Ascending aorta (tissue), 2 donors: Measurements from ENCODE around the gene FAM43A. TPM values are rescaled to one million over a fixed set of nuclear protein-coding genes. Genes with fewer than 3 reads are reported as not detected.
A peak's percentile ranks its signal among the peaks of the same experiment; 100 is the strongest.

Source experiments
- DNase-seq, 2 donors: peaks; one replicate each; pipeline ENCODE4 v3.0.0-alpha.2; 2019; ENCODE audit warnings: low spot score in 2 of 2
- H3K27ac ChIP-seq, 2 donors: fragments of 200-600 bp; sonication (generic); one replicate each; pipeline ENCODE4 v1.5.1; 2016 to 2017; ENCODE audit warnings: mild to moderate bottlenecking in 1 of 2
- H3K27me3 ChIP-seq: fragments of 200-600 bp; sonication (generic); one replicate; pipeline ENCODE4 v1.5.1; 2017
- H3K36me3 ChIP-seq, 2 donors: fragments of 200-600 bp; sonication (generic); one replicate each; pipeline ENCODE4 v1.5.1; 2016
- H3K4me1 ChIP-seq, 2 donors: fragments of 200-600 bp; sonication (generic); one replicate each; pipeline ENCODE4 v1.5.1; 2016 to 2017; ENCODE audit warnings: mild to moderate bottlenecking in 1 of 2
- H3K4me3 ChIP-seq, 2 donors: fragments of 200-600 bp; sonication (generic); one replicate each; pipeline ENCODE4 v1.5.1; 2016 to 2017; ENCODE audit warnings: mild to moderate bottlenecking in 1 of 2
- H3K9me3 ChIP-seq, 2 donors: fragments of 200-600 bp; sonication (generic); one replicate each; pipeline ENCODE4 v1.5.1; 2016
- intact Hi-C: fragments of 100-400 bp; cut with DNase I; formaldehyde crosslinking; loops from one replicate; pipeline ENCODE4 v1.15.1; 2023
- total RNA-seq: library from RNA; depleted of rRNA; stranded (reverse); fragments of >200 nt; gene quantifications from one replicate; pipeline ENCODE4 v1.1.0, GENCODE V29; 2016
- TF ChIP-seq, protein P1 (sequence below), 3 experiments: fragments of 200-600 bp in 2 of 3; fragments of 450-650 bp in 1 of 3; sonication (generic) in 2 of 3; IDR thresholded peaks; one replicate each; pipeline ENCODE4 v1.5.1; 2016 to 2019; ENCODE audit warnings: antibody characterized with exemption in 3 of 3, mild to moderate bottlenecking in 1 of 3, moderate library complexity in 1 of 3

The FAM43A gene
- total RNA-seq, 1 donor from 2014 or later = 53.9 TPM

DNA sequence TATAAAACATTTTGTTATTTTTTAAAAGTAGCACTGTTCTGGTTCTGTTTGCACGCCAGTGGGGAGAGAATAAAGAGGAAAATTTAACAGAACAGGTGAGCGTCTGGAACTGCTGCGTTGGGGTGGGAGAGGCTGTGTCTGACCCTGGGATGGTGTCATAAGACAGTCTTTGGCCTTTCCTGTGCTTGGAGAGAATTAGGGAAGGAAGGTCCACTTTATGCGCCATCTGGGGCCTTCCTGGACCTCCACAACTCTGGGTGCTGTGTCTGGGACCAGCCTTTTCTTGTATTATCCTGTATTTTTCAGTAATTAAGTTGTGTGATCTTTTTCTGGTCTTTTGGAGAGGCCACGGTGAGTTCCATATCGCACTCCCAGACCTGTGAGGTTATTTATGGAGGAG, 3.3 kb downstream of the FAM43A start:
- intact Hi-C loops = loop anchor here (5.0 kb wide), 1 partner anchor 288 kb away; no protein-coding TSS in a partner anchor
- H3K27me3 ChIP-seq = no peaks in the 10 kb centered on the region
- no peak overlapping the region for H3K4me3 ChIP-seq
- no peak for DNase-seq
- H3K27ac ChIP-seq = no peak overlapping the region
- H3K36me3 ChIP-seq = no peaks in the 10 kb centered on the region
- TF ChIP-seq, protein P1, sequence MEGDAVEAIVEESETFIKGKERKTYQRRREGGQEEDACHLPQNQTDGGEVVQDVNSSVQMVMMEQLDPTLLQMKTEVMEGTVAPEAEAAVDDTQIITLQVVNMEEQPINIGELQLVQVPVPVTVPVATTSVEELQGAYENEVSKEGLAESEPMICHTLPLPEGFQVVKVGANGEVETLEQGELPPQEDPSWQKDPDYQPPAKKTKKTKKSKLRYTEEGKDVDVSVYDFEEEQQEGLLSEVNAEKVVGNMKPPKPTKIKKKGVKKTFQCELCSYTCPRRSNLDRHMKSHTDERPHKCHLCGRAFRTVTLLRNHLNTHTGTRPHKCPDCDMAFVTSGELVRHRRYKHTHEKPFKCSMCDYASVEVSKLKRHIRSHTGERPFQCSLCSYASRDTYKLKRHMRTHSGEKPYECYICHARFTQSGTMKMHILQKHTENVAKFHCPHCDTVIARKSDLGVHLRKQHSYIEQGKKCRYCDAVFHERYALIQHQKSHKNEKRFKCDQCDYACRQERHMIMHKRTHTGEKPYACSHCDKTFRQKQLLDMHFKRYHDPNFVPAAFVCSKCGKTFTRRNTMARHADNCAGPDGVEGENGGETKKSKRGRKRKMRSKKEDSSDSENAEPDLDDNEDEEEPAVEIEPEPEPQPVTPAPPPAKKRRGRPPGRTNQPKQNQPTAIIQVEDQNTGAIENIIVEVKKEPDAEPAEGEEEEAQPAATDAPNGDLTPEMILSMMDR (IDR thresholded peaks at IDR 0.05) = no peak
- peaks cover 13 to 19% of the 10 kb centered on the region in 2 donors for H3K4me1 ChIP-seq
- H3K9me3 ChIP-seq = no peaks in the 10 kb centered on the region

DNA sequence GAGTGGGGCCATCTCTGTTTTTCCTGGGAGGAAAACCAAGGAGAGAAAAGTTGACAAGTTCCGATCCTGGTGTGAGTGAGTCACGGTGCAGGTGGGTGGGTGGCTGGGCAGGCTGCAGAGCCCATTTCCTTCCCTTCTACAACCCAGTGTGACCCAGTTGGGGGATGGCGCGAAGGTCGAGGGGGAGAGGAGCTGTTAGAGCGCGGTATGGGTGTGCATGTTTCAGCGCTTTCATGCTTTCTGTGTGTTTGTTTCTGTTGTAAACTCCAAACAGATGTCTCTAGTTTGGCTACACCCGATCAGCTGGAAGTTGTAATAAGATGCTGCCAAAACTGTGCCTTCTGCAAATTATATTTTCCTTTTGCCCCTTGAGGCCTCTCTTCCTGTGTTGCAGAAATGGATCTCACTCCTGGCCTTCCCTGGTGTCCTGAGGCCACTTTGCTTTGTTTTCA, 3.8 kb downstream of the FAM43A start:
- no peak overlapping the region for H3K4me3 ChIP-seq
- DNase-seq = no peak
- H3K27ac ChIP-seq = no peak overlapping the region
- H3K4me1 ChIP-seq = peaks cover 13 to 19% of the 10 kb centered on the region in 2 donors
- no peaks in the 10 kb centered on the region for H3K27me3 ChIP-seq
- H3K36me3 ChIP-seq = no peaks in the 10 kb centered on the region
- TF ChIP-seq, protein P1 (IDR thresholded peaks at IDR 0.05) = no peak
- H3K9me3 ChIP-seq = no peaks in the 10 kb centered on the region
- intact Hi-C loops = loop anchor here (5.0 kb wide), 1 partner anchor 288 kb away; no protein-coding TSS in a partner anchor

DNA sequence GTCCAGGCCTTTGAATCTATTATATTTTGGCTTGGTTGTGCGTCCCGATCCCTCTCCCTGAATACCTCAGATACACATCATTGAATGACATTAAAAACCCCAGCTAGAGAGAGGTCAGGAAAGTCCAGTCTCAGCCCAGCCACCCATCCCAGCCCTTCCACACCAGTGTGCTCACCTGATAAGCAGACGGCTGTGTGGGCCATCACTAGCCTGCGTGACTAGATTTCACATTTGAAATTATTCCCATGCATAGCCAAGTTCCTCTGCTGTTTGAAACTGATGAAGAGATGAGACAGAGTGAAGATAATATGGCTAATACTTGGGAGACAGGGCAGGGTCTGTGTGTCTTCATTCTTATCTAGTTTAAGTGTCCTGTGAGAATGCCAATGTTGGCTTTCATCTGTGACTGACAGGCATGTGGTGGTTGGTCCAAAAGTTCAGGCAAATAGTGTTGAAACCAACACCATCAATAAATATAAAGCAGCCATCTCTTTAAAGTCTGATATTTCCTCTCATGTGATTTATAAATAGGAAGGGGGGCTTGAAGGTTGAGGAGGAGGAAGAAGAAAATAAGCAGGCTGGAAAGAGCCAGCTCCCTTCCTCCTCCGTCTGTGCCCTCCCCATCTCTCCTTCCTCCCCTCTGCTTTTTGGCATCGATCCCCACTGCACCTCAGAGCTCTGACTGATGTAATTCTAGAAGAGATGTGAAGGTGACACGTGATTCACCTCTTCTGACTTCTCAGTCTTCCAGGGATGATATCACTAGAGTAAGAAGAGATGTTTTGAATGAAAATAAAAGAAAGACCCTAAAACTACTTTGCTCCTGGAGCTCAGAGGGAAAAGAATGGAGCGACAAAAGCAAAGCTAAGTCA, 5.1 kb downstream of the FAM43A start:
- Histone ChIP-seq H3K27me3 (no peaks in the 10 kb centered on the region), H3K4me1 (peaks cover 13 to 17% of the 10 kb centered on the region in 2 donors), H3K9me3 (no peaks in the 10 kb centered on the region), H3K4me3 (no peak overlapping the region), H3K27ac (no peak overlapping the region), H3K36me3 (no peaks in the 10 kb centered on the region)
- TF ChIP-seq, protein P1 (IDR thresholded peaks at IDR 0.05) = no peak
- DNase-seq = peak in 1 of 2 donors; percentile 50
- intact Hi-C loops = no loop called here

DNA sequence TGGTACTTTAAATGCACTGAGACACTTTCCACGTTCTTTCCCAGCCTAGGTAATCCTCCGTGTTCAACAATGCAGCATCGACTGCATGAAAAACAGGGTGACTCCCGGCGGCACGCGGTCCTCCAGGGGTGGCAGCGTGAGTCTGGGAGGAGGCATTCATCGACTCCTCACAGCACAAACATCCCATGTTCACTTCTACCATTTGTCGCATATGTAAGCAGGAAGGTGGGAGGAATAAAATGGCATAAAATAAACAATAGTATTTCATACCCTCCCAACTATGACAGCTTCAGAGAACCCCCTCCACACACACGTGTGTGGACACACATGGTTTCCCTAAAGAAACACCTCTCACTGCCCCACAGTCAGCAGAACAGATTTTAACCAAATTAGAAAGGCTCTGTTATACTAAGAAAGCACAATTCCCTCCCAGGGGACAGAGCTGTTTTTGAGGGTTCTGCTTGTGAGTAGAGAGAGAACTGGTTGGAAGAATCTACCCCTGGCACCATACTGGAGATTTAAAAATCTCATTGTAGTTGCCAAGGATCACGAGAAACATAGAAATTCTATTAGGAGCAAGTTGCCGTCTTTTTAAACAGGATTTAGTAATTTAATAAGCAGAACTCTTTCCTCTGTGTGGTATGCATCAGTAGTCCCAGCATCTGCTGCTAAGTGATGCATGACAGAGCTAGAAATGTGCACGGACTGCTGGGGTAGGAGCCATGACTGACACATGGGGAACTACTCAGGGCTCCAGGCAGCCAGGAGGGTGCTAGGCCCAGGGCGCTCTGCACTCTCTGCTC, 6.0 kb downstream of the FAM43A start:
- TF ChIP-seq, protein P1 (IDR thresholded peaks at IDR 0.05) = no peak
- intact Hi-C loops = no loop called here

DNA sequence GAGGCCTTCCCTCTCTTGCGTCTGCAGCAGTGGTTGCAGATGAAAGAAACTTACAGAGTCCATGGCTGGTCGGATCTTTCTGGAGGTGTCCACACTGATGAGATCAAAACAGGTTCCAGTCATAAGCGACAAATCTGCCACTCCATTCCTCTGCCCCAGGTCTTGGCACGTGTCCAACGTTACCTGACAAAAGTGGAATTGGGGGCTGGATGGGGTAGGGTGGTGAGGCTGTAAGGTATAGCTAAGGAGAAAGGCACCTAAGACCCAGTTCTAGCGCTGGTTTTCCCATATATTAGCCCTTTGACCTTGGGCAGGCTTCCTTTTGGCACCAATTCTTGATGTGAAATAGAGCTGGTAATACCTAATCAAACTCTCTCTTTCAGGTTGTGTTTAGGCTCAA, 11.0 kb downstream of the FAM43A start:
- Histone ChIP-seq H3K27me3 (no peaks in the 10 kb centered on the region), H3K27ac (no peak overlapping the region), H3K9me3 (no peaks in the 10 kb centered on the region), H3K4me1 (no peaks in the 10 kb centered on the region), H3K4me3 (no peak overlapping the region), H3K36me3 (no peaks in the 10 kb centered on the region)
- intact Hi-C loops = no loop called here
- TF ChIP-seq, protein P1 (IDR thresholded peaks at IDR 0.05) = no peak
- no peak for DNase-seq

More for the DNA sequence above, 6.0 kb downstream of the FAM43A start:
- peak in 1 of 2 donors; percentile 49 for DNase-seq
- Histone ChIP-seq H3K4me3 (no peak overlapping the region), H3K27ac (no peak overlapping the region), H3K9me3 (no peaks in the 10 kb centered on the region), H3K27me3 (no peaks in the 10 kb centered on the region), H3K36me3 (no peaks in the 10 kb centered on the region), H3K4me1 (peaks cover 13 to 17% of the 10 kb centered on the region in 2 donors)
